ENCODE results near the gene MUCL3.
"Not testable (repeated sequence)": the region's sequence is repeated elsewhere in the genome, so short reads cannot be mapped to it uniquely, and the experiment has no call there.

MUCL3 gene

GRCh38 chr6:30963641-30964040 lies 22.9 kb downstream of the MUCL3 start:
- peaks cover 10% of the 10 kb centered on the region for H3K4me1 Mint-ChIP-seq
- H3K27me3 Mint-ChIP-seq (ENCODE audit: low read depth): peaks cover 11% of the 10 kb centered on the region
- H3K27ac Mint-ChIP-seq: no peak overlapping the region
- no peak for TF ChIP-seq CTCF (IDR thresholded peaks at IDR 0.05; ENCODE audit: unreplicated experiment in 3 of 3)
- H3K4me3 Mint-ChIP-seq: no peak overlapping the region
- no peaks in the 10 kb centered on the region for H3K36me3 Mint-ChIP-seq (ENCODE audit: low read depth)
- no peaks in the 10 kb centered on the region for H3K9me3 Mint-ChIP-seq

- Mint-ChIP-seq H3K27me3 (ENCODE audit: low read depth) (peaks cover 11% of the 10 kb centered on the region), H3K36me3 (ENCODE audit: low read depth) (no peaks in the 10 kb centered on the region), H3K27ac (no peak overlapping the region), H3K4me3 (no peak overlapping the region), H3K9me3 (no peaks in the 10 kb centered on the region), H3K4me1 (peaks cover 8% of the 10 kb centered on the region)
- no peak for TF ChIP-seq CTCF (IDR thresholded peaks at IDR 0.05; ENCODE audit: unreplicated experiment in 3 of 3)
Measured at GRCh38 chr6:30964075-30964474, 23.3 kb downstream of the MUCL3 start.

- peaks cover 15% of the 10 kb centered on the region for H3K27me3 Mint-ChIP-seq (ENCODE audit: low read depth)
- H3K27ac Mint-ChIP-seq: no peak overlapping the region
- H3K36me3 Mint-ChIP-seq (ENCODE audit: low read depth): no peaks in the 10 kb centered on the region
- H3K4me1 Mint-ChIP-seq: peaks cover 5% of the 10 kb centered on the region
- H3K9me3 Mint-ChIP-seq: peaks cover 3% of the 10 kb centered on the region
- H3K4me3 Mint-ChIP-seq: no peak overlapping the region
- TF ChIP-seq CTCF (IDR thresholded peaks at IDR 0.05; ENCODE audit: unreplicated experiment in 3 of 3): no peak
Measured at GRCh38 chr6:30965140-30965601, 24.4 kb downstream of the MUCL3 start.

GRCh38 chr6:30966154-30966553 lies 25.4 kb downstream of the MUCL3 start:
- Mint-ChIP-seq H3K27ac (no peak overlapping the region), H3K9me3 (peaks cover 3% of the 10 kb centered on the region), H3K27me3 (ENCODE audit: low read depth) (peaks cover 17% of the 10 kb centered on the region), H3K4me3 (no peak overlapping the region), H3K4me1 (peaks cover 2% of the 10 kb centered on the region), H3K36me3 (ENCODE audit: low read depth) (no peaks in the 10 kb centered on the region)
- TF ChIP-seq CTCF (IDR thresholded peaks at IDR 0.05; ENCODE audit: unreplicated experiment in 3 of 3): no peak

- not testable (repeated sequence) for H3K4me1 Mint-ChIP-seq; H3K36me3 Mint-ChIP-seq (ENCODE audit: low read depth); H3K27ac Mint-ChIP-seq; H3K9me3 Mint-ChIP-seq; H3K4me3 Mint-ChIP-seq
- H3K27me3 Mint-ChIP-seq (ENCODE audit: low read depth): peaks cover 34% of the 10 kb centered on the region
Measured at GRCh38 chr6:30969171-30969570, 28.4 kb downstream of the MUCL3 start.

GRCh38 chr6:30970946-30971345 lies 30.2 kb downstream of the MUCL3 start:
- no peak for TF ChIP-seq CTCF (IDR thresholded peaks at IDR 0.05; ENCODE audit: unreplicated experiment in 3 of 3)
- Mint-ChIP-seq H3K27me3 (ENCODE audit: low read depth) (peaks cover 28% of the 10 kb centered on the region), H3K4me1 (peaks cover 5% of the 10 kb centered on the region), H3K27ac (no peak overlapping the region), H3K4me3 (no peak overlapping the region), H3K36me3 (ENCODE audit: low read depth) (no peaks in the 10 kb centered on the region), H3K9me3 (peaks cover 3% of the 10 kb centered on the region)
